ENCODE measurements around the gene EPHB6. TPM values are rescaled to one million over a fixed set of nuclear protein-coding genes. Genes with fewer than 3 reads are reported as not detected.

Gene EPHB6
- total RNA-seq, 1 experiment from 2014 or later, result 12.6 TPM

GRCh38 chr7:142917447-142917846, 62.6 kb downstream of the EPHB6 start:
- Histone ChIP-seq H3K36me3 (ENCODE audit: control insufficient read depth in 1 of 2, insufficient read depth in 2 of 2, low read length in 2 of 2) (no peaks in the 10 kb centered on the region), H3K4me2 (ENCODE audit: low read length) (no peak overlapping the region), H2AFZ (ENCODE audit: low read depth, low read length, poor library complexity, severe bottlenecking) (no peak overlapping the region), H3K9ac (ENCODE audit: low read length) (no peak overlapping the region), H3K27me3 (ENCODE audit: insufficient read depth, low read length) (peaks cover 29% of the 10 kb centered on the region), H3K4me1 (ENCODE audit: control insufficient read depth in 1 of 2, insufficient read depth in 2 of 2, low read length in 2 of 2) (no peaks in the 10 kb centered on the region), H3K27ac (ENCODE audit: low read depth, low read length) (no peak overlapping the region), H3K9me2 (ENCODE audit: insufficient read depth) (no peaks in the 10 kb centered on the region), H3K4me3 (replicated peaks in 1 of 2; ENCODE audit: low read depth in 1 of 2, low read length in 2 of 2) (no peak overlapping the region), H3K9me3 (ENCODE audit: control insufficient read depth in 1 of 2, insufficient read depth in 1 of 2, low read depth in 1 of 2, low read length in 2 of 2) (no peaks in the 10 kb centered on the region), H4K20me1 (ENCODE audit: insufficient read depth) (no peaks in the 10 kb centered on the region), H3K79me2 (ENCODE audit: insufficient read depth, low read length) (no peaks in the 10 kb centered on the region)
- TF ChIP-seq CTCF (IDR thresholded peaks at IDR 0.05 in 2 of 3, conservative IDR thresholded peaks at IDR 0.05 in 1 of 3; ENCODE audit: borderline replicate concordance in 1 of 3, insufficient read depth in 1 of 3, low read depth in 2 of 3, low read length in 2 of 3) (no peak), TCF7L2 (IDR thresholded peaks at IDR 0.05; ENCODE audit: borderline replicate concordance, extremely low read depth, insufficient read depth, insufficient read length) (no peak), POLR2AphosphoS5 (IDR thresholded peaks at IDR 0.05; ENCODE audit: low read depth, low read length) (no peak), ZBTB33 (IDR thresholded peaks at IDR 0.05; ENCODE audit: extremely low read depth, insufficient replicate concordance, low read length) (no peak), RAD21 (IDR thresholded peaks at IDR 0.05; ENCODE audit: low read depth) (no peak), FOSL1 (IDR thresholded peaks at IDR 0.05; ENCODE audit: low read depth) (no peak), EZH2phosphoT487 (IDR thresholded peaks at IDR 0.05; ENCODE audit: borderline replicate concordance) (no peak), POLR2A (IDR thresholded peaks at IDR 0.05; ENCODE audit: borderline replicate concordance, extremely low read depth, insufficient read depth, insufficient read length) (no peak), ZNF274 (IDR thresholded peaks at IDR 0.05; ENCODE audit: low read depth, low read length) (no peak), ZFX (IDR thresholded peaks at IDR 0.05) (no peak), JUND (IDR thresholded peaks at IDR 0.05) (no peak), CEBPB (IDR thresholded peaks at IDR 0.05; ENCODE audit: low read depth) (no peak), EGR1 (IDR thresholded peaks at IDR 0.05; ENCODE audit: low read depth) (no peak), EZH2 (IDR thresholded peaks at IDR 0.05) (no peak), CBX3 (IDR thresholded peaks at IDR 0.05; ENCODE audit: low read depth) (no peak)
- TF ChIP-seq, protein P1, sequence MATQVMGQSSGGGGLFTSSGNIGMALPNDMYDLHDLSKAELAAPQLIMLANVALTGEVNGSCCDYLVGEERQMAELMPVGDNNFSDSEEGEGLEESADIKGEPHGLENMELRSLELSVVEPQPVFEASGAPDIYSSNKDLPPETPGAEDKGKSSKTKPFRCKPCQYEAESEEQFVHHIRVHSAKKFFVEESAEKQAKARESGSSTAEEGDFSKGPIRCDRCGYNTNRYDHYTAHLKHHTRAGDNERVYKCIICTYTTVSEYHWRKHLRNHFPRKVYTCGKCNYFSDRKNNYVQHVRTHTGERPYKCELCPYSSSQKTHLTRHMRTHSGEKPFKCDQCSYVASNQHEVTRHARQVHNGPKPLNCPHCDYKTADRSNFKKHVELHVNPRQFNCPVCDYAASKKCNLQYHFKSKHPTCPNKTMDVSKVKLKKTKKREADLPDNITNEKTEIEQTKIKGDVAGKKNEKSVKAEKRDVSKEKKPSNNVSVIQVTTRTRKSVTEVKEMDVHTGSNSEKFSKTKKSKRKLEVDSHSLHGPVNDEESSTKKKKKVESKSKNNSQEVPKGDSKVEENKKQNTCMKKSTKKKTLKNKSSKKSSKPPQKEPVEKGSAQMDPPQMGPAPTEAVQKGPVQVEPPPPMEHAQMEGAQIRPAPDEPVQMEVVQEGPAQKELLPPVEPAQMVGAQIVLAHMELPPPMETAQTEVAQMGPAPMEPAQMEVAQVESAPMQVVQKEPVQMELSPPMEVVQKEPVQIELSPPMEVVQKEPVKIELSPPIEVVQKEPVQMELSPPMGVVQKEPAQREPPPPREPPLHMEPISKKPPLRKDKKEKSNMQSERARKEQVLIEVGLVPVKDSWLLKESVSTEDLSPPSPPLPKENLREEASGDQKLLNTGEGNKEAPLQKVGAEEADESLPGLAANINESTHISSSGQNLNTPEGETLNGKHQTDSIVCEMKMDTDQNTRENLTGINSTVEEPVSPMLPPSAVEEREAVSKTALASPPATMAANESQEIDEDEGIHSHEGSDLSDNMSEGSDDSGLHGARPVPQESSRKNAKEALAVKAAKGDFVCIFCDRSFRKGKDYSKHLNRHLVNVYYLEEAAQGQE (IDR thresholded peaks at IDR 0.05; ENCODE audit: low read depth), result no peak
- TF ChIP-seq, protein P2, sequence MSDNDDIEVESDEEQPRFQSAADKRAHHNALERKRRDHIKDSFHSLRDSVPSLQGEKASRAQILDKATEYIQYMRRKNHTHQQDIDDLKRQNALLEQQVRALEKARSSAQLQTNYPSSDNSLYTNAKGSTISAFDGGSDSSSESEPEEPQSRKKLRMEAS (IDR thresholded peaks at IDR 0.05), result no peak
- RAD21 ChIA-PET (ENCODE audit: low non-redundant PET in 1 of 2, low total read pairs in 2 of 2, uncharacterized antibody in 2 of 2, unreplicated experiment in 2 of 2), result no interaction called here
- no TSS peak for BruUV-seq (replicated peaks)
- no peak for ATAC-seq
- CTCF ChIA-PET, result no interaction called here
- no peak for DNase-seq (ENCODE audit: low read depth, low spot score)
- intact Hi-C loops (cut with micrococcal nuclease), result no loop called here
- POLR2A ChIA-PET, result no interaction called here
